Adrenal gland (tissue), 12 donors: Measurements from ENCODE around the gene FCSK. TPM values are rescaled to one million over a fixed set of nuclear protein-coding genes. Genes with fewer than 3 reads are reported as not detected.
"Not testable (repeated sequence)": the region's sequence is repeated elsewhere in the genome, so short reads cannot be mapped to it uniquely, and the experiment has no call there.

Source experiments
- DNase-seq, 7 donors: peaks; one replicate each; pipeline ENCODE4 v3.0.0-alpha.2; 2019 to 2020
- H3K27ac ChIP-seq, 5 donors: fragments of 200-600 bp; sonication (generic) in 4 of 5; 1 replicate in 3 of 5; 2 replicates in 2 of 5; pipeline versions ENCODE4 v1.5.1 to v1.8.0; 2016 to 2020; ENCODE audit warnings: mild to moderate bottlenecking in 1 of 5
- H3K27me3 ChIP-seq: fragments of 200-600 bp; 2 replicates; pipeline ENCODE4 v1.8.0; 2021
- H3K36me3 ChIP-seq, 2 donors: fragments of 200-600 bp; replicated peaks in 1 of 2; 1 replicate in 1 of 2; 2 replicates in 1 of 2; pipeline versions ENCODE4 v1.5.1 to v1.8.0; 2018 to 2022
- H3K4me1 ChIP-seq, 2 donors: fragments of 200-600 bp; replicated peaks in 1 of 2; 1 replicate in 1 of 2; 2 replicates in 1 of 2; pipeline versions ENCODE4 v1.5.1 to v1.8.0; 2018 to 2021
- H3K4me3 ChIP-seq, 4 donors: fragments of 200-600 bp; sonication (generic) in 3 of 4; one replicate each; pipeline ENCODE4 v1.5.1; 2016 to 2018
- H3K9me3 ChIP-seq, 3 donors: fragments of 200-600 bp; sonication (generic) in 1 of 3; replicated peaks in 1 of 3; 1 replicate in 2 of 3; 2 replicates in 1 of 3; pipeline versions ENCODE4 v1.5.1 to v1.8.0; 2016 to 2021
- CTCF ChIP-seq, 6 experiments: fragments of 450-650 bp in 4 of 6; fragments of 200-600 bp in 2 of 6; sonication (generic) in 1 of 6; IDR thresholded peaks; 1 replicate in 5 of 6; 2 replicates in 1 of 6; pipeline versions ENCODE4 v1.5.1 to v1.8.0; 2016 to 2021; ENCODE audit warnings: antibody characterized with exemption in 6 of 6, mild to moderate bottlenecking in 2 of 6, moderate library complexity in 1 of 6
- POLR2A ChIP-seq, 2 donors: fragments of 450-650 bp; IDR thresholded peaks; one replicate each; pipeline ENCODE4 v1.6.1; 2017; ENCODE audit warnings: antibody characterized with exemption in 2 of 2, mild to moderate bottlenecking in 2 of 2, moderate library complexity in 1 of 2
- WGBS, 4 donors: extraction: QIAGEN DNeasy Blood & Tissue Kit in 2 of 4; methylation state at CpG; one replicate each; pipeline versions ENCODE4 v1.1.5 to v1.1.7; 2013 to 2017; 5-methylcytosine and 5-hydroxymethylcytosine counted together
- intact Hi-C, 2 donors: fragments of 100-400 bp; cut with DNase I; formaldehyde crosslinking; loops; one replicate each; pipeline versions ENCODE4 v1.14.1 to v1.15.0; 2022 to 2023
- polyA plus RNA-seq, 3 donors: library from polyadenylated mRNA; stranded (reverse); fragments of 200-250 nt in 2 of 3; fragments of 350-450 nt in 1 of 3; fragmentation: Illumina TruSeq in 1 of 3; extraction: RNeasy Lipid Tissue Mini Kit (QIAGEN cat#74804) in 1 of 3; gene quantifications; one replicate each; pipeline ENCODE4 v1.2.3, GENCODE V29; 2013 to 2014
- total RNA-seq, 9 donors: library from RNA; depleted of rRNA in 4 of 9; stranded (reverse); fragments of >200 nt in 4 of 9; fragments of 120-200 nt in 1 of 9; fragmentation: NEBNext Ultra II Directional in 1 of 9; extraction: Animal tissue kit (Norgen Biotek cat#: 25700) in 1 of 9; gene quantifications; one replicate each; pipeline versions ENCODE4 v1.1.0 to v1.2.4, GENCODE V29; 2013 to 2023
- donor health status: healthy with polysubstance abuse.
- donor health status: Bipolar disorder and iron deficiency.
- donor health status: DM: yes; HTN: yes; CAD: no.
- donor health status: DM: no; HTN: no; CAD: no.
- donor health status: DM: no; HTN: no; CAD: no.
- donor health status: DM: yes; HTN: yes; CAD: no.

The FCSK gene
- total and polyA plus RNA-seq, 12 donors: 5.2 to 34.8 (median 23.0) TPM

DNA sequence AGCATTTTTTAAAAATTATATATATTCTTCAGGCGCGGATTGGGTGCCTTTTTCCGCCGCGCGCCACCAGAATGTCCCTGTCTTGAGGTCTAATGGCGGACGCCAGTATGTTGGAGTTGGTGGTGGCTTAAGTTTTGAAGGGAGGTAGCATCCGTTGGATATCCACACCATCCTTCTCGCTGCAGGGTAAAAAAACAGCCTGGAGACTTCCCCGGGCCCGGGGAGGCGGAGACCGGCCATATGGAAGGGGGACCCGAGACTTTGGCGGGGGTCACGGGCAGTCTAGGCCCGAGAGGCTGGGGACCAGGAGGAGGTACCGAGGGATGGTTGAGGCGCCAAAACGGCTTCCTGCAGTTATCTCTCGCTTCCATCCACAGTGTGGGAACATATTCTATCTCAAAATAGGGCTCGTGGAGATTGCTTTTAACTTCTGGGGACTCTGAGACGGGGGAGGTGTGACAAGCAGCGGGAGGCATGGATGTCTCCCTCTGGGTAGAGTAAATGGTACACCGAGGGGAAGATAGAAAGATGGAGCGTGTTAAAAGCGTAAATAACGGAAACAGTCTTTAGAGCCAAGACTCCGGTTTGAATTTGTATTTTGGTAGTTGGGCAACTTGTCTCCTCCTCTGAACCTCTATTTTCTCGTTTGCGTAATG lies 69.5 kb downstream of the FCSK start, which contains the start of gene SF3B3:
Gene SF3B3 (plus strand): TSS at position 74 of the 656 bp plus-strand sequence. CDS start 2,841 bp downstream, outside the sequence.
- Histone ChIP-seq H3K9me3 (no peaks in the 10 kb centered on the region), H3K36me3 (peaks cover 0 to 25% of the 10 kb centered on the region in 2 donors), H3K4me3 (peak within 1 kb of the TSS; percentile 75 to 98 (median 84)), H3K4me1 (peaks cover 20 to 49% of the 10 kb centered on the region in 2 donors), H3K27ac (peak within 1 kb of the TSS; percentile 58 to 91 (median 84)), H3K27me3 (no peaks in the 10 kb centered on the region)
- WGBS, 4 donors: 0 to 1% (median 0%) methylated on average over 32 of the region's 32 CpGs
- intact Hi-C loops: no loop called here
- TF ChIP-seq POLR2A (IDR thresholded peaks at IDR 0.05) (peak; percentile 38 to 41), CTCF (IDR thresholded peaks at IDR 0.05) (no peak)
- DNase-seq: peak; percentile 60 to 84 (median 72)

DNA sequence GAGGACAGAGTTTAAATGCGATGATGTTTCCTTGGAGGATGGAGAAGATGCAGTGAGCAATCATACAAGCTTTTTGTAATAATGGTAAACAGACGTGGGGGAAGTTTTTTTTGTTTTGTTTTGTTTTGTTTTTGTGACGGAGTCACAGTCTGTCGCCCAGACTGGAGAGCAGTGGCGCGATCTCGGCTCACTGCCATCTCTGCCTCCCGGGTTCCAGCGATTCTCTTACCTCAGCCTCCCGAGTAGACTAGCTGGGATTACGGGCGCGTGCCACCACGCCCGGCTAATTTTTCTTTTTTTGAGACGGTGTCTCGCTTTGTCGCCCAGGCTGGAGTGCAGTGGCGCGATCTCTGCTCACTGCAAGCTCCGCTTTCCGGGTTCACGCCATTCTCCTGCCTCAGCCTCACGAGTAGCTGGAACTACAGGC lies 70.0 kb downstream of the FCSK start:
- Histone ChIP-seq H3K36me3 (peaks cover 0 to 29% of the 10 kb centered on the region in 2 donors), H3K27ac (peak overlapping the region; percentile 58 to 91 (median 84)), H3K4me1 (peaks cover 20 to 55% of the 10 kb centered on the region in 2 donors), H3K4me3 (peak overlapping the region; percentile 75 to 98 (median 84))
- 0 to 2% (median 1%) methylated on average over 24 of the region's 24 CpGs for WGBS, 4 donors
- intact Hi-C loops, H3K9me3 ChIP-seq, H3K27me3 ChIP-seq: not testable (repeated sequence)
- DNase-seq: peak in 6 of 7 donors; percentile 27 to 71 (median 58)

GRCh38 chr16:70526403-70526802 lies 72.0 kb downstream of the FCSK start:
- Histone ChIP-seq H3K36me3 (peaks cover 0 to 47% of the 10 kb centered on the region in 2 donors), H3K27me3 (no peaks in the 10 kb centered on the region), H3K4me1 (peaks cover 20 to 61% of the 10 kb centered on the region in 2 donors), H3K4me3 (no peak overlapping the region), H3K9me3 (no peaks in the 10 kb centered on the region), H3K27ac (no peak overlapping the region)
- TF ChIP-seq CTCF (IDR thresholded peaks at IDR 0.05) (no peak), POLR2A (IDR thresholded peaks at IDR 0.05) (no peak)
- WGBS, 4 donors: 68 to 88% (median 81%) methylated on average over 6 of the region's 6 CpGs
- intact Hi-C loops: no loop called here
- DNase-seq: no peak

GRCh38 chr16:70527315-70527996 lies 73.1 kb downstream of the FCSK start:
- Histone ChIP-seq H3K9me3 (no peaks in the 10 kb centered on the region), H3K4me3 (no peak overlapping the region), H3K27me3 (no peaks in the 10 kb centered on the region), H3K36me3 (peaks cover 0 to 57% of the 10 kb centered on the region in 2 donors), H3K27ac (no peak overlapping the region), H3K4me1 (peaks cover 15 to 54% of the 10 kb centered on the region in 2 donors)
- intact Hi-C loops: no loop called here
- no peak for DNase-seq
- 68 to 74% (median 69%) methylated on average over 8 of the region's 8 CpGs for WGBS, 4 donors
- TF ChIP-seq CTCF (IDR thresholded peaks at IDR 0.05) (no peak), POLR2A (IDR thresholded peaks at IDR 0.05) (no peak)
